WTC11 (cell line): Measurements from ENCODE around the gene TMEM130. TPM values are rescaled to one million over a fixed set of nuclear protein-coding genes. Genes with fewer than 3 reads are reported as not detected.

Experiments
- ATAC-seq: fragments of 200-7000 bp; cut with Tn5 transposase; 2 replicates; pipeline ENCODE4 v1.10.0; 2021; ENCODE audit warnings: mild to moderate bottlenecking, moderate library complexity
- CTCF ChIA-PET: fragments of 300-600 bp; sonication (Branson Sonifier 250); formaldehyde crosslinking; loops from one replicate; lab custom pipeline; 2021; ENCODE audit warnings: antibody characterized with exemption; lab: Charles Lee
- POLR2A ChIA-PET: fragments of 350-600 bp; sonication (Branson Sonifier 250); formaldehyde crosslinking; loops from one replicate; lab custom pipeline; 2021; ENCODE audit warnings: antibody characterized with exemption; lab: Charles Lee
- DNase-seq: peaks from one replicate; pipeline ENCODE4 v3.0.0; 2021; ENCODE audit warnings: low spot score
- H3K27ac Mint-ChIP-seq: 2 replicates; pipeline ENCODE4 v1.8.0; 2021; ENCODE audit warnings: mixed read lengths
- H3K27me3 Mint-ChIP-seq: 2 replicates; pipeline ENCODE4 v1.8.0; 2021; ENCODE audit warnings: low read depth, mild to moderate bottlenecking, moderate library complexity, mixed read lengths
- H3K36me3 Mint-ChIP-seq: 2 replicates; pipeline ENCODE4 v1.8.0; 2021; ENCODE audit warnings: mixed read lengths
- H3K4me1 Mint-ChIP-seq: 2 replicates; pipeline ENCODE4 v1.8.0; 2022; ENCODE audit warnings: mixed read lengths
- H3K4me3 Mint-ChIP-seq: 2 replicates; pipeline ENCODE4 v1.8.0; 2021; ENCODE audit warnings: mild to moderate bottlenecking, moderate library complexity, mixed read lengths
- H3K9me3 Mint-ChIP-seq: 2 replicates; pipeline ENCODE4 v1.8.0; 2021; ENCODE audit warnings: mixed read lengths
- ATF1 ChIP-seq: sonication (generic); formaldehyde crosslinking; IDR thresholded peaks from 2 replicates; pipeline ENCODE4 v1.8.1; 2023; ENCODE audit warnings: mild to moderate bottlenecking, moderate library complexity, missing genetic modification reagents
- CREM ChIP-seq: sonication (generic); formaldehyde crosslinking; IDR thresholded peaks from 2 replicates; pipeline ENCODE4 v1.8.1; 2022; ENCODE audit warnings: mild to moderate bottlenecking, missing genetic modification reagents, moderate library complexity
- ESRRA ChIP-seq: sonication (generic); formaldehyde crosslinking; IDR thresholded peaks from 2 replicates; pipeline ENCODE4 v1.8.1; 2022; ENCODE audit warnings: mild to moderate bottlenecking, missing genetic modification reagents, borderline replicate concordance
- ETV6 ChIP-seq: sonication (generic); formaldehyde crosslinking; IDR thresholded peaks from 2 replicates; pipeline ENCODE4 v1.8.1; 2022; ENCODE audit warnings: mild to moderate bottlenecking, missing genetic modification reagents
- FOXJ3 ChIP-seq: sonication (generic); formaldehyde crosslinking; IDR thresholded peaks from 2 replicates; pipeline ENCODE4 v1.9.0; 2021; ENCODE audit warnings: missing genetic modification reagents, mild to moderate bottlenecking, borderline replicate concordance
- FOXP1 ChIP-seq: sonication (generic); formaldehyde crosslinking; IDR thresholded peaks from 2 replicates; pipeline ENCODE4 v1.8.0; 2022; ENCODE audit warnings: missing genetic modification reagents, mild to moderate bottlenecking, moderate library complexity, borderline replicate concordance
- GTF2I ChIP-seq: fragments of 250-450 bp; sonication (Bioruptor Pico); conservative IDR thresholded peaks from 2 replicates; pipeline ENCODE4 v1.4.0; 2021; ENCODE audit warnings: mild to moderate bottlenecking
- HMGA2 ChIP-seq: fragments of 250-450 bp; sonication (Bioruptor Pico); IDR thresholded peaks from 2 replicates; pipeline ENCODE4 v1.4.0; 2021; ENCODE audit warnings: mild to moderate bottlenecking, moderate library complexity
- MLX ChIP-seq: sonication (generic); formaldehyde crosslinking; IDR thresholded peaks from 2 replicates; pipeline ENCODE4 v1.8.1; 2023; ENCODE audit warnings: mild to moderate bottlenecking, missing genetic modification reagents, moderate library complexity
- MXD4 ChIP-seq: fragments of 250-450 bp; sonication (Bioruptor Pico); IDR thresholded peaks from 2 replicates; pipeline ENCODE4 v1.8.0; 2021; ENCODE audit warnings: mild to moderate bottlenecking, moderate library complexity, borderline replicate concordance
- NFATC4 ChIP-seq: fragments of 250-450 bp; sonication (Bioruptor Pico); IDR thresholded peaks from 2 replicates; pipeline ENCODE4 v1.9.0; 2021; ENCODE audit warnings: mild to moderate bottlenecking
- NR1H2 ChIP-seq: sonication (generic); formaldehyde crosslinking; IDR thresholded peaks from 2 replicates; pipeline ENCODE4 v1.9.0; 2021; ENCODE audit warnings: mild to moderate bottlenecking, moderate library complexity, missing genetic modification reagents
- PREB ChIP-seq: sonication (generic); formaldehyde crosslinking; IDR thresholded peaks from 2 replicates; pipeline ENCODE4 v1.8.1; 2022; ENCODE audit warnings: mild to moderate bottlenecking, missing genetic modification reagents, moderate library complexity, borderline replicate concordance
- SOX15 ChIP-seq: fragments of 250-450 bp; sonication (Bioruptor Pico); IDR thresholded peaks from 2 replicates; pipeline ENCODE4 v1.9.0; 2021; ENCODE audit warnings: mild to moderate bottlenecking
- SP1 ChIP-seq: sonication (generic); formaldehyde crosslinking; conservative IDR thresholded peaks from 2 replicates; pipeline ENCODE4 v1.8.1; 2022; ENCODE audit warnings: missing genetic modification reagents
- TEAD1 ChIP-seq: sonication (generic); formaldehyde crosslinking; IDR thresholded peaks from 2 replicates; pipeline ENCODE4 v1.8.0; 2022; ENCODE audit warnings: mild to moderate bottlenecking, missing genetic modification reagents
- USF1 ChIP-seq: sonication (generic); formaldehyde crosslinking; IDR thresholded peaks from 2 replicates; pipeline ENCODE4 v1.8.0; 2022; ENCODE audit warnings: mild to moderate bottlenecking, missing genetic modification reagents
- ZNF396 ChIP-seq: fragments of 250-450 bp; sonication (Bioruptor Pico); IDR thresholded peaks from 2 replicates; pipeline ENCODE4 v1.8.0; 2021; ENCODE audit warnings: mild to moderate bottlenecking, moderate library complexity, borderline replicate concordance
- ZNF532 ChIP-seq: fragments of 250-450 bp; sonication (Bioruptor Pico); IDR thresholded peaks from 2 replicates; pipeline ENCODE4 v1.9.0; 2021; ENCODE audit warnings: mild to moderate bottlenecking, borderline replicate concordance
- total RNA-seq: library from RNA; stranded (reverse); gene quantifications from 3 replicates; pipeline ENCODE4 v1.2.3, GENCODE V29; 2021
- TF ChIP-seq, protein P1 (sequence below): fragments of 250-450 bp; sonication (Bioruptor Pico); IDR thresholded peaks from 2 replicates; pipeline ENCODE4 v1.9.0; 2021; ENCODE audit warnings: moderate library complexity, mild to moderate bottlenecking, inconsistent platforms, borderline replicate concordance
- TF ChIP-seq, protein P2 (sequence below): sonication (generic); formaldehyde crosslinking; IDR thresholded peaks from 2 replicates; pipeline ENCODE4 v1.8.1; 2022; ENCODE audit warnings: missing genetic modification reagents, borderline replicate concordance

The TMEM130 gene
- total RNA-seq, 1 experiment from 2014 or later, result 3.2 TPM

GRCh38 chr7:98869597-98870120 lies at the start of gene TMEM130 (continued):
- TF ChIP-seq, protein P1, sequence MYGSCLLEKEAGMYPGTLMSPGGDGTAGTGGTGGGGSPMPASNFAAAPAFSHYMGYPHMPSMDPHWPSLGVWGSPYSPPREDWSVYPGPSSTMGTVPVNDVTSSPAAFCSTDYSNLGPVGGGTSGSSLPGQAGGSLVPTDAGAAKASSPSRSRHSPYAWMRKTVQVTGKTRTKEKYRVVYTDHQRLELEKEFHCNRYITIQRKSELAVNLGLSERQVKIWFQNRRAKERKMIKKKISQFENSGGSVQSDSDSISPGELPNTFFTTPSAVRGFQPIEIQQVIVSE (CRISPR knock-in tag), result no peak
- TF ChIP-seq, all 79 proteins: peak for 5

GRCh38 chr7:98917331-98917730 lies 47.5 kb upstream of the TMEM130 start:
- H3K9me3 Mint-ChIP-seq, result no peaks in the 10 kb centered on the region
- no peaks in the 10 kb centered on the region for H3K27me3 Mint-ChIP-seq
- ChIA-PET POLR2A (no interaction called here), CTCF (no interaction called here)
- DNase-seq (no peak), ATAC-seq (no peak)
- no peaks in the 10 kb centered on the region for H3K4me1 Mint-ChIP-seq
- H3K27ac Mint-ChIP-seq, result no peak overlapping the region
- TF ChIP-seq MLX (CRISPR knock-in tag), result no peak
- no peak for TF ChIP-seq FOXP1 (CRISPR knock-in tag)
- H3K36me3 Mint-ChIP-seq, result peaks cover 65% of the 10 kb centered on the region
- no peak overlapping the region for H3K4me3 Mint-ChIP-seq

DNA sequence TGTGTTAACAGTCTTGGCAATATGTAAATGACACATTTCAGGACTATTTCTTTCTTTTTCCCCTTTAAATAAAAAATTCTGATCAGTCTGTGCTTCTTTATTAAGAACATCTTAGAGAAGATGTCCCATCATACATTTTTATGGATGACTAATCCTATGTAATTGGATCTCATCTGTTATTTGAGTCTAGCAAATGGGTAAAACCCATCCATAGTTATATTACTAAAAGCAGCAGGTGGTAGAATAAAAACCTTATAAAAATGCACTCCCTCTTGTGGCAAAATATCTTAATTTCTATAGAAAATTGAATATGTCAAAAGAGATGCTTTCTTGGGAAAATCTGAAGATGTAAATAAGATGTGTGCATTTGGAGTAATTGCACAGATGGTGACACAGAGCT lies 43.8 kb upstream of the TMEM130 start:
- H3K36me3 Mint-ChIP-seq, result peaks cover 76% of the 10 kb centered on the region
- H3K9me3 Mint-ChIP-seq, result no peaks in the 10 kb centered on the region
- no peak overlapping the region for H3K4me3 Mint-ChIP-seq
- H3K4me1 Mint-ChIP-seq, result no peaks in the 10 kb centered on the region
- CTCF ChIA-PET, result interaction anchor here (1.0 kb wide), 1 partner anchor 36 kb away, joined by 3 read pairs; no protein-coding TSS in a partner anchor
- H3K27me3 Mint-ChIP-seq, result no peaks in the 10 kb centered on the region
- ATAC-seq, result no peak
- POLR2A ChIA-PET, result no interaction called here
- DNase-seq, result no peak
- TF ChIP-seq HMGA2, result no peak
- no peak for TF ChIP-seq FOXJ3
- no peak for TF ChIP-seq ATF1 (CRISPR knock-in tag)
- TF ChIP-seq SP1 (CRISPR knock-in tag), result no peak
- no peak for TF ChIP-seq MXD4 (CRISPR knock-in tag)
- TF ChIP-seq, protein P2, sequence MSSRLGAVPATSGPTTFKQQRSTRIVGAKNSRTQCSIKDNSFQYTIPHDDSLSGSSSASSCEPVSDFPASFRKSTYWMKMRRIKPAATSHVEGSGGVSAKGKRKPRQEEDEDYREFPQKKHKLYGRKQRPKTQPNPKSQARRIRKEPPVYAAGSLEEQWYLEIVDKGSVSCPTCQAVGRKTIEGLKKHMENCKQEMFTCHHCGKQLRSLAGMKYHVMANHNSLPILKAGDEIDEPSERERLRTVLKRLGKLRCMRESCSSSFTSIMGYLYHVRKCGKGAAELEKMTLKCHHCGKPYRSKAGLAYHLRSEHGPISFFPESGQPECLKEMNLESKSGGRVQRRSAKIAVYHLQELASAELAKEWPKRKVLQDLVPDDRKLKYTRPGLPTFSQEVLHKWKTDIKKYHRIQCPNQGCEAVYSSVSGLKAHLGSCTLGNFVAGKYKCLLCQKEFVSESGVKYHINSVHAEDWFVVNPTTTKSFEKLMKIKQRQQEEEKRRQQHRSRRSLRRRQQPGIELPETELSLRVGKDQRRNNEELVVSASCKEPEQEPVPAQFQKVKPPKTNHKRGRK, result no peak
- TF ChIP-seq ESRRA (CRISPR knock-in tag), result no peak
- TF ChIP-seq NR1H2, result no peak
- no peak for TF ChIP-seq ZNF532 (CRISPR knock-in tag)
- no peak for TF ChIP-seq NFATC4
- TF ChIP-seq USF1 (CRISPR knock-in tag), result no peak
- TF ChIP-seq PREB (CRISPR knock-in tag), result no peak
- no peak for TF ChIP-seq SOX15 (CRISPR knock-in tag)
- no peak for TF ChIP-seq TEAD1 (CRISPR knock-in tag)
- TF ChIP-seq GTF2I (CRISPR knock-in tag), result no peak
- TF ChIP-seq CREM (CRISPR knock-in tag), result no peak
- TF ChIP-seq ZNF396, result no peak
- TF ChIP-seq ETV6 (CRISPR knock-in tag), result no peak
- H3K27ac Mint-ChIP-seq, result no peak overlapping the region
